Glutamatergic neuron (in vitro differentiated cells): Measurements from ENCODE around the gene PLD1. TPM values are rescaled to one million over a fixed set of nuclear protein-coding genes. Genes with fewer than 3 reads are reported as not detected.
"Not testable (repeated sequence)": the region's sequence is repeated elsewhere in the genome, so short reads cannot be mapped to it uniquely, and the experiment has no call there.

Source experiments
- DNase-seq: peaks from one replicate; pipeline ENCODE4 v3.0.0; 2022
- H3K27ac Mint-ChIP-seq: one replicate; pipeline ENCODE4 v1.8.0; 2020; ENCODE audit warnings: mild to moderate bottlenecking, mixed read lengths, inconsistent platforms; ENCODE audit not compliant: unreplicated experiment
- H3K27me3 Mint-ChIP-seq: one replicate; pipeline ENCODE4 v1.8.0; 2020; ENCODE audit warnings: mild to moderate bottlenecking, moderate library complexity, mixed read lengths, inconsistent platforms; ENCODE audit not compliant: unreplicated experiment
- H3K36me3 Mint-ChIP-seq: one replicate; pipeline ENCODE4 v1.8.0; 2020; ENCODE audit warnings: mild to moderate bottlenecking, mixed read lengths, inconsistent platforms; ENCODE audit not compliant: unreplicated experiment
- H3K4me1 Mint-ChIP-seq: one replicate; pipeline ENCODE4 v1.8.0; 2020; ENCODE audit warnings: mild to moderate bottlenecking, low read depth, mixed read lengths, inconsistent platforms; ENCODE audit not compliant: unreplicated experiment
- H3K4me3 Mint-ChIP-seq: one replicate; pipeline ENCODE4 v1.8.0; 2020; ENCODE audit warnings: mild to moderate bottlenecking, mixed read lengths, inconsistent platforms; ENCODE audit not compliant: unreplicated experiment
- H3K9me3 Mint-ChIP-seq: one replicate; pipeline ENCODE4 v1.8.0; 2020; ENCODE audit warnings: mild to moderate bottlenecking, moderate library complexity, mixed read lengths, inconsistent platforms; ENCODE audit not compliant: unreplicated experiment
- CTCF ChIP-seq: fragments of 200-600 bp; sonication (generic); IDR thresholded peaks from one replicate; pipeline ENCODE4 v1.5.0; 2021; ENCODE audit not compliant: partially characterized antibody, unreplicated experiment
- total RNA-seq: library from RNA; stranded (reverse); fragmentation: NEBNext Ultra II Directional; extraction: Animal tissue kit (Norgen Biotek cat#: 25700); gene quantifications from one replicate; pipeline ENCODE4 v1.2.1, GENCODE V29; 2021; ENCODE audit not compliant: unreplicated experiment

Gene PLD1
- total RNA-seq, 1 donor from 2014 or later = 0.61 TPM

- Mint-ChIP-seq H3K9me3 (peaks cover 2% of the 10 kb centered on the region), H3K27ac (no peak overlapping the region), H3K4me1 (no peaks in the 10 kb centered on the region), H3K4me3 (no peak overlapping the region), H3K36me3 (no peaks in the 10 kb centered on the region), H3K27me3 (no peaks in the 10 kb centered on the region)
- DNase-seq = no peak
- no peak for TF ChIP-seq CTCF
Observed at GRCh38 chr3:171696805-171697204, 113.5 kb downstream of the PLD1 start.

DNA sequence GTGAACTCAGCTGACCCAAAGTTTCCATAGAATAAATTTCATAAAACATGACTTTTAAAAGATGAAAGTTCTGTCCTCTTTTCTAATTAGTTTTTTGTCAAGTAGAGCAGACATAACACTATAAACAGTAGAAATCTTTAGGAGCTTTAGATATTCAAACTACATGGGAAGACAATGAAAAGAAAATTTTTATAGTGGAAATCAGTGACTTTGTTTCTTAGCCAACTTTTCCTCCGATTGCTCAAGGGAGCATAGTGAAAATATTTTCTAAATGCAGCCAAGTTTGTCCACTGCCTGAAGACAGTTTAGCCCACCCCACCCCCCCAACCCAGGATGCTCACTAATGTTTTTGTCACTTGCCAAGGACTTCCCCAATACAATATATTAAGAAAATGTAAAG is 114.9 kb downstream of the PLD1 start:
- DNase-seq = no peak
- no peaks in the 10 kb centered on the region for H3K36me3 Mint-ChIP-seq

DNA sequence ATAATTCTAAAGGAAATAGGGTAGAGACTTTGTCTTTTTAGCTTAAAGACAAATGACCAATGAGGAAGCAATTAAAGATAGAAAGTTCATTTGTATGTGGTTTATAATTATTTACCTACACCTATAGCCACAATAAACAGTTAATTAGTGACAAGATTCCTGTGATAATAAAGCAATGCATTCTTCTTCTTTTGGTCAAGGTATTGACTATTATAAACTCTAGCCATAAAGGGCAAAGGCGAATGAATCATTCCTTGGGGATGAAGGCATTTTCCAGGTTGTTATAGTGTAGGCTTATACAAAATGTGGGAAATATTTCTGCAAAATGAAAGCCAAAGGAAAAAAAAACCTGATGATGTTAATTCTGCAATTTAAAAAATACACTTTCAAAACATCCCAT is 115.4 kb downstream of the PLD1 start:
- peaks cover 1% of the 10 kb centered on the region for H3K27me3 Mint-ChIP-seq
- no peak for DNase-seq
- no peaks in the 10 kb centered on the region for H3K36me3 Mint-ChIP-seq
- H3K4me3 Mint-ChIP-seq = no peak overlapping the region
- H3K4me1 Mint-ChIP-seq = peaks cover 2% of the 10 kb centered on the region
- peaks cover 2% of the 10 kb centered on the region for H3K9me3 Mint-ChIP-seq
- no peak overlapping the region for H3K27ac Mint-ChIP-seq
- TF ChIP-seq CTCF = no peak

More for the DNA sequence above, 114.9 kb downstream of the PLD1 start:
- H3K4me3 Mint-ChIP-seq = no peak overlapping the region
- no peak overlapping the region for H3K27ac Mint-ChIP-seq
- H3K9me3 Mint-ChIP-seq = peaks cover 2% of the 10 kb centered on the region
- no peak for TF ChIP-seq CTCF
- no peaks in the 10 kb centered on the region for H3K27me3 Mint-ChIP-seq
- peaks cover under 1% of the 10 kb centered on the region for H3K4me1 Mint-ChIP-seq

GRCh38 chr3:171692551-171692950 is 117.7 kb downstream of the PLD1 start:
- H3K36me3 Mint-ChIP-seq, H3K4me3 Mint-ChIP-seq, H3K27me3 Mint-ChIP-seq: not testable (repeated sequence)

GRCh38 chr3:171691485-171691884 is 118.8 kb downstream of the PLD1 start:
- Mint-ChIP-seq H3K27ac (no peak overlapping the region), H3K9me3 (no peaks in the 10 kb centered on the region), H3K4me3 (no peak overlapping the region), H3K4me1 (peaks cover 2% of the 10 kb centered on the region), H3K36me3 (no peaks in the 10 kb centered on the region), H3K27me3 (peaks cover 1% of the 10 kb centered on the region)
- TF ChIP-seq CTCF = no peak
- DNase-seq = no peak

More at GRCh38 chr3:171692551-171692950, 117.7 kb downstream of the PLD1 start:
- H3K4me1 Mint-ChIP-seq, H3K27ac Mint-ChIP-seq, H3K9me3 Mint-ChIP-seq, DNase-seq: not testable (repeated sequence)

- no peak overlapping the region for H3K4me3 Mint-ChIP-seq
- H3K27me3 Mint-ChIP-seq = peaks cover 1% of the 10 kb centered on the region
- no peak for DNase-seq
- no peaks in the 10 kb centered on the region for H3K9me3 Mint-ChIP-seq
- H3K36me3 Mint-ChIP-seq = no peaks in the 10 kb centered on the region
- no peak overlapping the region for H3K27ac Mint-ChIP-seq
- TF ChIP-seq CTCF = no peak
- peaks cover 2% of the 10 kb centered on the region for H3K4me1 Mint-ChIP-seq
Observed at GRCh38 chr3:171690281-171690680, 120.0 kb downstream of the PLD1 start.
